ENCODE measurements around the gene HPF1.
A peak's percentile ranks its signal among the peaks of the same experiment; 100 is the strongest.
"Not testable (repeated sequence)": the region's sequence is repeated elsewhere in the genome, so short reads cannot be mapped to it uniquely, and the experiment has no call there.

Gene HPF1

DNA sequence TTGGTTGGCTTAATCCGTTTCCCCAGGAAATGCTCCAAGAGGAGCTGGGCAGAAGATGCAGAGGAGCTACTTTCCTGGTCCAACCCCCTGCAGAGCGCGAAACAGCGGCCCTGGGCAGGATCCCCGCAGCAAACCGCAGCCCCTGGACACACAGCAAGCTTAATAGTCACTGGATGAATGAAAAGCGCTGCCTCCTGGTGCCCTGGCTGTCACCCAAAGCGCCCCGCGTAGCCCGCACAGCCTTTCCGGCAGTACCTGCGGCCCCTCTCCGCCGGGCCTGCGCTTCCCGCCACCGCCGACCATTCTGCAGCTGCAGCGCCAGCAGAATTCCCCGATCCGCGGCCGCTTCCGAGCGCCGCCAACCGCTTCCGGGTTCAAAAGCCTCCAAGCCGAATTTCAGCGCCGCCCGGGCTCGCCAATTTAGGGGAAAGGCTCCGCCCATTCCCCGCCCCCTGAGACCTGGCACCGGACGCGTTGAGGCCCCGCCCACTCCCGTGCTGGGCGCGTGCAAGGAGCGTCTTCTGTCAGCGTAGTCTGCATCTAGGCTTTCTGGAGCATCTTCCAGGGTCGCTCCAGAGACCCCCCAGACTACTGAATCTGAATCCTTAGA, at the start of gene HPF1:
HPF1 (minus strand) TSS at position 370 of the 610 bp plus-strand sequence; CDS start at position 303, 67 bp downstream.
- Histone ChIP-seq H3K27me3 (ENCODE audit: control insufficient read depth, insufficient read depth, low read length) (no peaks in the 10 kb centered on the region), H3K9ac (ENCODE audit: low read length) (peak within 1 kb of the TSS; percentile 63), H3K4me3 (ENCODE audit: low read depth, low read length) (peak within 1 kb of the TSS; percentile 83), H3K4me1 (ENCODE audit: control insufficient read depth, insufficient read depth, low read length) (peaks cover 21% of the 10 kb centered on the region), H3K27ac (ENCODE audit: low read depth, low read length) (peak within 1 kb of the TSS; percentile 3; the same call in 1 of the 2 replicates), H3K36me3 (ENCODE audit: control insufficient read depth, insufficient read depth, low read length) (peaks cover 4% of the 10 kb centered on the region), H3K9me3 (ENCODE audit: control insufficient read depth, insufficient read depth, low read depth, low read length) (no peaks in the 10 kb centered on the region)

DNA sequence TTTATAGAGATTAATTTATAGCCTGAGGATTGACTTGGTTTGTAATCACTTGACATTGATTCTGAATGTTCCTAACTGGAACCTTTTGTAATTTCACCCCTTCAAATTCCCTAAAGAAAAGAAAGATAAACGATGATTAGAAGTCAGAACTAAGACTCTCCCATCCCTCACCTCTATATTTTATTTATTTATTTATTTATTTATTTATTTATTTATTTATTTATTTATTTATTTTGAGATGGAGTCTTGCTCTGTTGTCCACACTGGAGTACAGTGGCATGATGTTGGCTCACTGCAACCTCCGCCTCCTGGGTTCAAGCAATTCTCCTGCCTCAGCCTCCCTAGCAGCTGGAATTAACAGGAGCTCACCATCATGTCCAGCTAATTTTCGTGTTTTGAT, 49.0 kb upstream of the HPF1 start:
- H3K27me3 ChIP-seq (ENCODE audit: control insufficient read depth, insufficient read depth, low read length); H3K4me3 ChIP-seq (ENCODE audit: low read depth, low read length); H3K36me3 ChIP-seq (ENCODE audit: control insufficient read depth, insufficient read depth, low read length); H3K9me3 ChIP-seq (ENCODE audit: control insufficient read depth, insufficient read depth, low read depth, low read length); H3K9ac ChIP-seq (ENCODE audit: low read length); H3K27ac ChIP-seq (ENCODE audit: low read depth, low read length); H3K4me1 ChIP-seq (ENCODE audit: control insufficient read depth, insufficient read depth, low read length): not testable (repeated sequence)

DNA sequence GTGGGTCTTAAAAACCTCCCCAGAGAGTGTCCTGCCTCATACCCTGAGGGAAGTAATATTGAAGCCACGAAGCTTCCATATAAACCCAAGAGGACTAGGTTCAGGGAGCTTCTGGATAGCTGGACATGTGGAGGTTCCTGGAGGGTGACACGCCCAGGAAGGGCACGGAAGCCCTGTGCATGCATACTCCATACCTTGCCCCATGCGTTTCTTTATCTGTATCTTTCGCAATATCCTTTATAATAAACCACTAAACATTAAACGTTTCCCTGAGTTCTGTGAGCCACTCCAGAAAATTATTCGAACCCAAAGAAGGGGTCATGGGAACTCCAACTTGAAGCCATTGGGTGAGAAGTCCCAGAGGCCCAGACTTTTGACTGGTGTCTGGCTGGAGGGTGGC, 45.7 kb upstream of the HPF1 start:
- H3K4me1 ChIP-seq (ENCODE audit: control insufficient read depth, insufficient read depth, low read length): no peaks in the 10 kb centered on the region
- no peaks in the 10 kb centered on the region for H3K36me3 ChIP-seq (ENCODE audit: control insufficient read depth, insufficient read depth, low read length)
- H3K27ac ChIP-seq (ENCODE audit: low read depth, low read length): no peak overlapping the region
- no peak overlapping the region for H3K9ac ChIP-seq (ENCODE audit: low read length)
- no peaks in the 10 kb centered on the region for H3K27me3 ChIP-seq (ENCODE audit: control insufficient read depth, insufficient read depth, low read length)
- no peak overlapping the region for H3K4me3 ChIP-seq (ENCODE audit: low read depth, low read length)
- peaks cover 9% of the 10 kb centered on the region for H3K9me3 ChIP-seq (ENCODE audit: control insufficient read depth, insufficient read depth, low read depth, low read length)

DNA sequence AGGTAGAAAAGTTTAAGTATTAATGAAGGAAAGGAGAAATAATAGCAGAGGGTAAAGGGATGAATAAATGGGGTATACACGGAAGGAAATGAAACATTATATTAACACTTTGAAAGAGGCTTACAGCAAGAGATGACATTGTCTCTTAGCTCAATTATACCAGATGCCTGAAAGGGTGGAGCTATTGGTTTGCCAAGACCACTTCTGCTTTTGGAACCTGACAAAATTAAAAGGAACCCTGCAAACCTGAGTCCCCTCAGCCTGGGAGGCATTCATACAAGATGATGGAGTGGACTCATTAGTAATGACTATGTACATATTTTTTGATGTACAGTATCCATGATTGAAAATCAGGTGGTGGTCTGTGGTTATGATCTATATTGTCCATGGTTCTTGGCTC, 45.1 kb upstream of the HPF1 start:
- Histone ChIP-seq H3K4me3 (ENCODE audit: low read depth, low read length) (no peak overlapping the region), H3K4me1 (ENCODE audit: control insufficient read depth, insufficient read depth, low read length) (no peaks in the 10 kb centered on the region), H3K36me3 (ENCODE audit: control insufficient read depth, insufficient read depth, low read length) (no peaks in the 10 kb centered on the region), H3K9me3 (ENCODE audit: control insufficient read depth, insufficient read depth, low read depth, low read length) (peaks cover 9% of the 10 kb centered on the region), H3K27me3 (ENCODE audit: control insufficient read depth, insufficient read depth, low read length) (no peaks in the 10 kb centered on the region), H3K27ac (ENCODE audit: low read depth, low read length) (no peak overlapping the region), H3K9ac (ENCODE audit: low read length) (no peak overlapping the region)

- Histone ChIP-seq H3K36me3 (ENCODE audit: control insufficient read depth, insufficient read depth, low read length) (no peaks in the 10 kb centered on the region), H3K27me3 (ENCODE audit: control insufficient read depth, insufficient read depth, low read length) (no peaks in the 10 kb centered on the region), H3K4me1 (ENCODE audit: control insufficient read depth, insufficient read depth, low read length) (no peaks in the 10 kb centered on the region; the same call in 1 of the 2 replicates), H3K27ac (ENCODE audit: low read depth, low read length) (no peak overlapping the region), H3K4me3 (ENCODE audit: low read depth, low read length) (no peak overlapping the region), H3K9ac (ENCODE audit: low read length) (no peak overlapping the region), H3K9me3 (ENCODE audit: control insufficient read depth, insufficient read depth, low read depth, low read length) (peaks cover 5% of the 10 kb centered on the region; the same call in 1 of the 2 replicates)
These were observed 42.8 kb upstream of the HPF1 start for GRCh38 chr4:169800541-169800940.

GRCh38 chr4:169799260-169799659, 41.5 kb upstream of the HPF1 start:
- H3K27me3 ChIP-seq (ENCODE audit: control insufficient read depth, insufficient read depth, low read length): no peaks in the 10 kb centered on the region
- H3K9ac ChIP-seq (ENCODE audit: low read length): no peak overlapping the region
- no peaks in the 10 kb centered on the region for H3K9me3 ChIP-seq (ENCODE audit: control insufficient read depth, insufficient read depth, low read depth, low read length)
- no peak overlapping the region for H3K27ac ChIP-seq (ENCODE audit: low read depth, low read length)
- no peak overlapping the region for H3K4me3 ChIP-seq (ENCODE audit: low read depth, low read length)
- H3K4me1 ChIP-seq (ENCODE audit: control insufficient read depth, insufficient read depth, low read length): no peaks in the 10 kb centered on the region; the same call in 1 of the 2 replicates
- H3K36me3 ChIP-seq (ENCODE audit: control insufficient read depth, insufficient read depth, low read length): no peaks in the 10 kb centered on the region

DNA sequence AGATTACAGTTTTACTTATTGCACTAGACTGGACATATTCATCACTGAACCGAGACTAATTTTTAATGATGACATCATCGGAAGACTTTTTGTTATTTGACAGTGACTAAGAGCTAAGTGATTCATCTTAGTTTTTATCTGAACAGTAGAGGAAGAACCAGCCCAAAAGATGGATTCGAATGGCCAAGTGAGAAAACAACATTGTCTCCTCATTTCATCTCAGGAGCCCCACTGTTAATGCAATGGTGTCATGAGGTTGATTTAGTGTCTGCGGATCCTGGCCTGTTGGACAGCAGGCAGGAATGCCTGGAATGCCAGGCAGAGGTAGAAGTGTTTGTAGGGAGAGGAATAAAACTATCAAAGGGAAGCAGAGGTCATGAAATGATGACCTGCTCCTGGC, 37.8 kb upstream of the HPF1 start:
- no peak overlapping the region for H3K4me3 ChIP-seq (ENCODE audit: low read depth, low read length)
- H3K36me3 ChIP-seq (ENCODE audit: control insufficient read depth, insufficient read depth, low read length): no peaks in the 10 kb centered on the region
- peaks cover 4% of the 10 kb centered on the region for H3K4me1 ChIP-seq (ENCODE audit: control insufficient read depth, insufficient read depth, low read length)
- H3K27me3 ChIP-seq (ENCODE audit: control insufficient read depth, insufficient read depth, low read length): peaks cover 15% of the 10 kb centered on the region
- no peaks in the 10 kb centered on the region for H3K9me3 ChIP-seq (ENCODE audit: control insufficient read depth, insufficient read depth, low read depth, low read length)
- no peak overlapping the region for H3K9ac ChIP-seq (ENCODE audit: low read length)
- H3K27ac ChIP-seq (ENCODE audit: low read depth, low read length): no peak overlapping the region

DNA sequence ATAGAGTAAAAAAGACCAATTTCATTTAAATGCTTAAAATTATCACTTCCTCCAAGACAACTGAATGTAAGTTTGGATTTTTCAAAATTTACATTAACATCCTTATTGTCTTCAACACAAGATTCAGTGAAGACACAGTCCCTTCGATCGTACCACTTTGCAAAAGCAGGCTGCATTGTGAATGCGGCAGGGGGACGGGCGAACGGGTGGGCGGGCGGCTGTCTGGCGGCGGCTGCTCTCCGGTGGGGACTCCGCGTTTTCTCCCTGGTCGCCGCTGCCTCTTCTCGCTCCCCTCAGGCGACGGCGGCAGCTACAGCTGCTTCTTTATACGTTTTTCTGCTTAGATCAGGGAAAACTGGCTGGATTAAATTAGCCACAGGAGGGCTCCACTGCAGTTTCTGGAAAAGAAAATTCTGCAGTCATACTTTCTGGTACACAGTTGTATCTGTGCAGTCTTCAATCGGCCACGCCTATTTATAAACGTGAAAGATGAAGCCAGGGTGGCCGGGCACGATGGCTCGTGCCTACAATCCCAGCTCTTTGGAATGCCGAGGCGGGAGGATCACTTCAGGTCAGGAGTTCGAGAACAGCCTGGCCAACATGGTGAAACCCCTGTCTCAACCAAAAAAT, 33.9 kb upstream of the HPF1 start:
- Histone ChIP-seq H3K4me1 (ENCODE audit: control insufficient read depth, insufficient read depth, low read length) (peaks cover 4% of the 10 kb centered on the region), H3K36me3 (ENCODE audit: control insufficient read depth, insufficient read depth, low read length) (no peaks in the 10 kb centered on the region), H3K9me3 (ENCODE audit: control insufficient read depth, insufficient read depth, low read depth, low read length) (no peaks in the 10 kb centered on the region), H3K4me3 (ENCODE audit: low read depth, low read length) (peak overlapping the region; percentile 55), H3K9ac (ENCODE audit: low read length) (no peak overlapping the region), H3K27me3 (ENCODE audit: control insufficient read depth, insufficient read depth, low read length) (peaks cover 54% of the 10 kb centered on the region), H3K27ac (ENCODE audit: low read depth, low read length) (no peak overlapping the region)

- peak overlapping the region; percentile 55 for H3K4me3 ChIP-seq (ENCODE audit: low read depth, low read length)
- no peak overlapping the region for H3K9ac ChIP-seq (ENCODE audit: low read length)
- H3K4me1 ChIP-seq (ENCODE audit: control insufficient read depth, insufficient read depth, low read length): peaks cover 4% of the 10 kb centered on the region
- no peak overlapping the region for H3K27ac ChIP-seq (ENCODE audit: low read depth, low read length)
- no peaks in the 10 kb centered on the region for H3K9me3 ChIP-seq (ENCODE audit: control insufficient read depth, insufficient read depth, low read depth, low read length)
- H3K27me3 ChIP-seq (ENCODE audit: control insufficient read depth, insufficient read depth, low read length): peaks cover 59% of the 10 kb centered on the region
- H3K36me3 ChIP-seq (ENCODE audit: control insufficient read depth, insufficient read depth, low read length): no peaks in the 10 kb centered on the region
These were observed 33.3 kb upstream of the HPF1 start for GRCh38 chr4:169791062-169791461.

DNA sequence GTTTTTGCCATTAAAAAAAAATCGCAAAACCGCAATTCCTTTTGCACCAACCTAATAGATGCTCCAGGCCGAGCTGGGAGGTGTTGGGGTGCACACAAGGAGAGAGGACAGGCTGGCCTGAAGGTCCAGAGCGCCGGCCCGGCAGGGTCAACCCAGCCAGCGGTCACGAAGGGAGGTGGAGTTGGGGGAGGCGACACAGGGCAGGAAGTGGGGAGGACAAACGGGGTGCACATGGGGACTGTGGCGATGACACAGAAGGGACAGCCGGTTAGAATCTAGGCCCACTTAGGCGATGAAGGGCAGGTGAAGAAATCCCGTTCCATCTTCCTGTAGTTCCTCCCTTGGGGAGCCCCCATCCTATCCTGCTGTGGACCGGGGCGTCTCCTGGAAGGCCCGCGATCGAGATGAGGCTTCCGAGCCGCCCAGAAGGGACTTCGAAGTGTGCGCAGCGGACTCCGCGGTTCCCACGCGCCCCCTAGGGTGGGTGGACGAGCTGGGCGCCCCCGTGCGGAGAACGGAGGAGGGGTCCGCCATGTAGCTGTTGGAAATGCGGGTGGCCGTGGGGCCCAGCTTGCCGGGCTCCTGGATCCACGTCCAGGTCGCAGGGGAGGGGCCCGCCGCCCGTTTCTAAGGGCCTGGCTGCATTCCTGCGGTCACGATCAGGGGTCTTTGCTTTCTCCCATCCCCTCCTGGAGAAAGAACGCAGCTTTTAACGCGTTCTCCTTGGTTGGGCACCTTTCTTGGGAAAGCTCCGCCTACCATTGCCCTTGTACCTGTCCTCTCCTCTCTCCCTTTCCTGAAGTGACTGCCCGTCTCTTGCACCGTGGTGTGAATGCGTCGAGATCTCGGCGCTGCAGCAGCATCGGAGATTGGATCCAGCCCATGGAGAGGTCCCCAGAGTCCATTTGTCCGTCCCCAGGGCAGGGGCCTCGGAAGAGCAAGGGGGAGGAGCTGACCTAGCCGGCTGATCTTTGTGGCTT, 17.0 kb upstream of the HPF1 start:
- Histone ChIP-seq H3K27me3 (ENCODE audit: control insufficient read depth, insufficient read depth, low read length) (peaks cover 7% of the 10 kb centered on the region; the same call in 1 of the 2 replicates), H3K9ac (ENCODE audit: low read length) (no peak overlapping the region), H3K4me1 (ENCODE audit: control insufficient read depth, insufficient read depth, low read length) (no peaks in the 10 kb centered on the region), H3K4me3 (ENCODE audit: low read depth, low read length) (peak overlapping the region; percentile 50), H3K36me3 (ENCODE audit: control insufficient read depth, insufficient read depth, low read length) (no peaks in the 10 kb centered on the region), H3K27ac (ENCODE audit: low read depth, low read length) (no peak overlapping the region), H3K9me3 (ENCODE audit: control insufficient read depth, insufficient read depth, low read depth, low read length) (no peaks in the 10 kb centered on the region)

DNA sequence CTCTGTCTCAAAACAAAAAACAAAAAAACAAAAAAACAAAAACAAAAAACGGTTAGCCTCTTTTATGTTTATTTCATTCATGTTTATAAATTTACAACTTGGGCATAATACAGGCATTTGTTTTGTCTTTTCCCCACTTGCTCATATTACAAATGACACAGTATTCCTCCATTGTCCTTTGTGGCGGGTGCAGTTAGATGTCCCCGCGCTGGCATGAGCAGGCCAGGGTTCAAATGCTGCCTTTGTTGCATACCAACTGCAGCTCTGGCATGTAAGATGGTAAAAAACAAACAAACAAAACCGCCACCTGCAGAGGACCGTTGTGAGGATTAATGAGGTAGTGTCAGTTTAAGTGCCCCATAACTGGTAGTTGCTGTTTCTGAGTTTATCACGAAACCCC, 16.1 kb upstream of the HPF1 start:
- H3K27ac ChIP-seq (ENCODE audit: low read depth, low read length): no peak overlapping the region
- H3K9ac ChIP-seq (ENCODE audit: low read length): no peak overlapping the region
- H3K4me3 ChIP-seq (ENCODE audit: low read depth, low read length): no peak overlapping the region
- no peaks in the 10 kb centered on the region for H3K9me3 ChIP-seq (ENCODE audit: control insufficient read depth, insufficient read depth, low read depth, low read length)
- H3K4me1 ChIP-seq (ENCODE audit: control insufficient read depth, insufficient read depth, low read length): no peaks in the 10 kb centered on the region
- peaks cover 7% of the 10 kb centered on the region; the same call in 1 of the 2 replicates for H3K27me3 ChIP-seq (ENCODE audit: control insufficient read depth, insufficient read depth, low read length)
- H3K36me3 ChIP-seq (ENCODE audit: control insufficient read depth, insufficient read depth, low read length): no peaks in the 10 kb centered on the region
